Adrenal gland (tissue), 5 donors: Measurements from ENCODE around the gene KCNAB1.

Experiments used
- POLR2A ChIP-seq, 2 donors: fragments of 450-650 bp; IDR thresholded peaks; one replicate each; pipeline ENCODE4 v1.6.1; 2017; ENCODE audit warnings: antibody characterized with exemption in 2 of 2, mild to moderate bottlenecking in 2 of 2, moderate library complexity in 1 of 2
- TF ChIP-seq, protein P1 (sequence below), 6 experiments: fragments of 450-650 bp in 4 of 6; fragments of 200-600 bp in 2 of 6; sonication (generic) in 1 of 6; IDR thresholded peaks; 1 replicate in 5 of 6; 2 replicates in 1 of 6; pipeline versions ENCODE4 v1.5.1 to v1.8.0; 2016 to 2021; ENCODE audit warnings: antibody characterized with exemption in 6 of 6, mild to moderate bottlenecking in 2 of 6, moderate library complexity in 1 of 6
- donor health status: DM: no; HTN: no; CAD: no.

DNA sequence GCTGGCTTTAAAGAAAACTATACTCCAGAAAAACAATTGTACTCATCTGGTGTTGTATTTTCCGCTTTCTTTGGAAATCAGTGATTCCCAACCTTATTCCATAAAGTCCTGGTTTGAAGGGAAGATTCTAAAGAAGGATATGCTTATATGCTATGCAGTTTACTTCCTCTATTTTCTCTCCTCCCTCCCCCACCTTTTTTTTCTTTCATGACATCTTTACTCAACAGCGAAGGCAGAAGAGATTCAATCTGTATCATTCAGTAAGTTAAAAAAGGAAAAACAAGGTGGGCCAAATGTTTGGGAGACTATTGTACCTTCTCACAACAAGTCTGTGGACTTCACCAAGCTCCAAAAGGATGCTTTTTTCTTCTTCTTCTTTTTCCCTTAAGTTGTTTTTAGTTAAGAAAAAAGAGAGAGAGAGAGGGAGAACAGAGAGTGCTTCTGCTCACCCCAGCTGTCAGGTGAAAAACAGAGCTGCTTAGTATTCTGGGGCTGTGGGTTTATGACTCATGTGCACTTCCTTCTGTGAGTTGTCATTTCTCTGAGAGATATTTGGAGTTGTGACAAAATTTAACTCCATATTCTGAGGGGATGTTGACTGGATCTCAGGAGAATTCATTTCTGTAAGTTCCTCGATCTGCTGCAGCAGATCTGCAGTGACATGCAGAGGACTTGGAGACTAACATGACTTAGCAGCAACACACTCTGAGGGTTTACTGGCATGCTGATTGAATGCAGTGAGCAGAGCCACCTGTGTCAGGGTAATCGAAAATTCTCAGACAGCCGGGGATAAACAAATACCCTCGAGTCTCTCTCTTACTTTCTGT, 363.8 kb downstream of the KCNAB1 start:
- TF ChIP-seq, protein P1, sequence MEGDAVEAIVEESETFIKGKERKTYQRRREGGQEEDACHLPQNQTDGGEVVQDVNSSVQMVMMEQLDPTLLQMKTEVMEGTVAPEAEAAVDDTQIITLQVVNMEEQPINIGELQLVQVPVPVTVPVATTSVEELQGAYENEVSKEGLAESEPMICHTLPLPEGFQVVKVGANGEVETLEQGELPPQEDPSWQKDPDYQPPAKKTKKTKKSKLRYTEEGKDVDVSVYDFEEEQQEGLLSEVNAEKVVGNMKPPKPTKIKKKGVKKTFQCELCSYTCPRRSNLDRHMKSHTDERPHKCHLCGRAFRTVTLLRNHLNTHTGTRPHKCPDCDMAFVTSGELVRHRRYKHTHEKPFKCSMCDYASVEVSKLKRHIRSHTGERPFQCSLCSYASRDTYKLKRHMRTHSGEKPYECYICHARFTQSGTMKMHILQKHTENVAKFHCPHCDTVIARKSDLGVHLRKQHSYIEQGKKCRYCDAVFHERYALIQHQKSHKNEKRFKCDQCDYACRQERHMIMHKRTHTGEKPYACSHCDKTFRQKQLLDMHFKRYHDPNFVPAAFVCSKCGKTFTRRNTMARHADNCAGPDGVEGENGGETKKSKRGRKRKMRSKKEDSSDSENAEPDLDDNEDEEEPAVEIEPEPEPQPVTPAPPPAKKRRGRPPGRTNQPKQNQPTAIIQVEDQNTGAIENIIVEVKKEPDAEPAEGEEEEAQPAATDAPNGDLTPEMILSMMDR (IDR thresholded peaks at IDR 0.05): no peak
- TF ChIP-seq POLR2A (IDR thresholded peaks at IDR 0.05): no peak
